CD4-positive, alpha-beta T cell treated with Interleukin-17A for 1 hour (primary cell): ENCODE measurements around the gene SLC22A24.
"Not testable (repeated sequence)": the region's sequence is repeated elsewhere in the genome, so short reads cannot be mapped to it uniquely, and the experiment has no call there.

ENCODE experiments used
- DNase-seq: peaks from one replicate; pipeline ENCODE4 v3.0.0-alpha.2; 2020

SLC22A24 gene, protein sequence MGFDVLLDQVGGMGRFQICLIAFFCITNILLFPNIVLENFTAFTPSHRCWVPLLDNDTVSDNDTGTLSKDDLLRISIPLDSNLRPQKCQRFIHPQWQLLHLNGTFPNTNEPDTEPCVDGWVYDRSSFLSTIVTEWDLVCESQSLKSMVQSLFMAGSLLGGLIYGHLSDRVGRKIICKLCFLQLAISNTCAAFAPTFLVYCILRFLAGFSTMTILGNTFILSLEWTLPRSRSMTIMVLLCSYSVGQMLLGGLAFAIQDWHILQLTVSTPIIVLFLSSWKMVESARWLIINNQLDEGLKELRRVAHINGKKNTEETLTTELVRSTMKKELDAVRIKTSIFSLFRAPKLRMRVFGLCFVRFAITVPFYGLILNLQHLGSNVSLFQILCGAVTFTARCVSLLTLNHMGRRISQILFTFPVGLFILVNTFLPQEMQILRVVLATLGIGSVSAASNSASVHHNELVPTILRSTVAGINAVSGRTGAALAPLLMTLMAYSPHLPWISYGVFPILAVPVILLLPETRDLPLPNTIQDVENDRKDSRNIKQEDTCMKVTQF

DNA sequence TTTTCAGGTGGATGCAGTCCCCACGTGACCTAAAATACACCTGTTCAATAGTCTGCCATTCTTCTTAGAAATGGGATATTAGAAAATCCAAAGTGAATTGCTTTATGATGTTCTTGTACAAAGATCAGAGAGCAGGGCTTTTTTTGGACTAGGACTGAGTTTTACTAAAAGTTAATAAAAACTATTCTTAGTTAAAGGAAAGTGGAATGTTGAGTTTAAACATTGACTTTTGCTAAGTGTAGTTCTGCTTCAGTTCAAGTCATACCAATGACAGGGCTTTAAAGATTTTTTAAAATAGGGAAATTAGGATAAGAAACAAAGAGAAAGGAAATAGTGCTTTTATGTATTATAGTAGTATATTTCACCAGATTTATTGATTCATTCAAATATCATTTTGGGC is at the start of gene SLC22A24:
SLC22A24 (minus strand) TSS at position 101 of the 400 bp plus-strand sequence. CDS start 442 bp downstream, outside the sequence.
- no peak for DNase-seq

DNA sequence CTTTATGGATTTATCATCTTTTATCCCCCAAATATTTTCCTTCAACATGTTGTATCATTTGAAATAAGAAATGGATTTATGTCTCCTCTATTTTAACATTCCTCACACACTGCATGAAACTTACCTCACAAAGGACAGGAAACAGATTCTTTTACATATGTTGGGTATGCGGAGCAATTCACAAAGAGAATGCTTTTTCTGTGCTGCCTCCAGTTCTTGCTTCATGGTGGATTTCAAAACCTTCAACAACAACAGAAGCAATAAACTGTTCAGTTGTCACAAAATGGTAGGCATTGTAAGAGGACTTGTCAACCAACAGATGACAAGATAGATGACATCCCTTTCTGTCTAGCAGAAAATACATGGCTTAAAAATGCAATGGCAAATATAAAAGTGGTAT is 36.5 kb upstream of the SLC22A24 start:
- DNase-seq = no peak

DNA sequence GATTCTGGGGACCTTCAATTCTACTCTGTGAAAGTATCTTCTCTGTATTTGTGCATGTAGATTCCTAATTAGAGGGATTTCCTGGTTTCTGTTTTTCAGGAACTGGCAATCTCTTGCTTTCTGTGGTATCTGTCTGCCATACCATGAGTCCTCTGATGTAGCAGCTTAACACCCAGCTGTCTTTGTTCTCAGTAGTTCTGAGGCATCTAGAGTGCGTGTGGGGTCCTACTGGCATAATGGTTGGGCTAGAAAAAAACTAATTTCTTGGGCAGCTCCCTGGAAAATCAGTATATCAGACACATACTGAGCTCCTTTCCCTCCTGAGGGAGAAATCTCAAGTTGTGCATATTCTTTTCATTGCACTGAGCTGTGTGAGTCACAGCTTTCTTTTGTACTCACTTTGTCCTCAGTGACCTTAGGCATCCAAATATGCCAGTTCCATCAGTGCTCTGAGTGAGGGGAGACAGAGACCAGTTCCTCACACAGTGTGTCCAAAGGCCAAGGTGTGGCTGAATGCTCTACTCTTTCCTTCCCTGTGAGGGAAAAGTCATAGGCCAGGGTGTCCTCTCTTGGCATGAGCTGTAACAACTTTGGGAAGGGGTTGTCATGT is 35.5 kb upstream of the SLC22A24 start:
- no peak for DNase-seq

- DNase-seq = no peak
Observed at GRCh38 chr11:63177872-63178271, 33.9 kb upstream of the SLC22A24 start.

GRCh38 chr11:63165706-63166310 is 21.8 kb upstream of the SLC22A24 start:
- no peak for DNase-seq

DNA sequence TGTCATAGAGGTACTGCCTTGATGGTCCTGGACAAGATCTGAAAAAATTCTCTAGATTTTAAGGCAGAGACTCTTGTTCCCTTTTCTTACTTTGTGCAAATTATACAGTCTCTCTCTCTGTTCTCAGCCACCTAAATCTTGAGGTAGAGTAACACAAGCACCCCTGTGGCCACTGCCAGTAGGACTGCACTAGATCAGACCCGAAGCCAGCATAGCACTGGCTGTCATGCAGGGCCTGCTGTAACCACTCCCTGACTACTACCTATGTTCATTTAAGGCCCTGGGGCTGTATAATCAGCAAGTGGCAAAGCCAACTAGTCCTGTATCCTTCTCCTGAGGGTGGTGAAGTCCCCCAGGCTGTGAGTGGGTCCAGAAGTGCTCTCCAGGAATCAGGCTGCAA is 11.8 kb upstream of the SLC22A24 start:
- DNase-seq = no peak

GRCh38 chr11:63146581-63146980 is 2.6 kb upstream of the SLC22A24 start:
- no peak for DNase-seq

- no peak for DNase-seq
Observed at GRCh38 chr11:63142459-63142858, 1.6 kb downstream of the SLC22A24 start.

DNA sequence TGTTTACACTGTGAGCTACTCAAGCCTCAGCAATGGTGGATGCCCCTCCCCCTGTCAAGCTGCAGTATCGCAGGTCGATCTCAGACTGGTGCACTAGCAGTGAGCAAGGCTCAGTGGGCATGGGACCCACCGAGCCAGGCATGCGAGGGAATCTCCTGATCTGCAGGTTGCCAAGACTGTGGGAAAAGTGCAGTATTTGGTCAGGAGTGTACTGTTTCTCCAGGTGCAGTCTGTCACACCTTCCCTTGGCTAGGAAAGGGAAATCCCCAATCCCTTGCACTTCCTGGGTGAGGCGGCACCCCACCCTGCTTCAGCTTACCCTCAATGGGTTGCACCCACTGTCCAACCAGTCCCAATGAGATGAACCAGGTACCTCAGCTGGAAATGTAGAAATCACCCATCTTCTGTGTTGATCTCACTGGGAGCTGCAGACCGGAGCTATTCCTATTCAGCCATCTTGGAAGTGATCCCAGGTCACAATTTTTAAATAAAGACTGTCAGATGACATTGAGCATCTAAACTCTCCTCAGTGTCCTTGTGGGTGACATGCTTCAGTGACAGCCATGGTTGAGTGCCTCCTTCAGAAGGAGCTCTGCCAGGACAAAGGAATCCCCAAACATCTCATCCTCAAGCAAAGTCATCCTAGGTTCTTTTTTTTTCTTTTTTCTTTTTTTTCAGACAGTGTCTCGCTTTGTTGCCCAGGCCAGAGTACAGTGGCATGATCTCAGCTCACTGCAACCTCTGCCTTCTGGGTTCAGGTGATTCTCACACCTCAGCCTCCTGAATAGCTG is 10.8 kb downstream of the SLC22A24 start:
- no peak for DNase-seq

DNA sequence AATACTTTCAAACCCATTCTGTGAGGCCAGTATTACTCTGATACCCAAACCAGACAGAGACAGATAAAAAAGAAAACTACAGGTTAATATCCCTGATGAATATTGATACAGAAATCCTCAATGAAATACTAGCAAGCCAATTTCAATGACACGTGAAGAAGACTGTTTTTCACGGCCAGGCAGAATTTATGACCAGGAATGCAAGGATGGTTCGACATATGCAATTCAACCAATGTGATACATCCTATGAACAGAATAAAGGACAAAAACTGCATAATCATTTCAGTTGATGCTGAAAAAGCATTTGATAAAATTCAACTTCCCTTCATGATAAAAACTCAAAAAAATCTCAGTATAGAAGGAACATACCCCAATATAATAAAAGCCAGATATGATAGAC is 44.5 kb downstream of the SLC22A24 start:
- DNase-seq = no peak

GRCh38 chr11:63080682-63081081 is 63.3 kb downstream of the SLC22A24 start:
- no peak for DNase-seq

GRCh38 chr11:63046203-63046602 is 97.8 kb downstream of the SLC22A24 start:
- DNase-seq = not testable (repeated sequence)

- no peak for DNase-seq
Observed at GRCh38 chr11:63042596-63042995, 101.4 kb downstream of the SLC22A24 start.

DNA sequence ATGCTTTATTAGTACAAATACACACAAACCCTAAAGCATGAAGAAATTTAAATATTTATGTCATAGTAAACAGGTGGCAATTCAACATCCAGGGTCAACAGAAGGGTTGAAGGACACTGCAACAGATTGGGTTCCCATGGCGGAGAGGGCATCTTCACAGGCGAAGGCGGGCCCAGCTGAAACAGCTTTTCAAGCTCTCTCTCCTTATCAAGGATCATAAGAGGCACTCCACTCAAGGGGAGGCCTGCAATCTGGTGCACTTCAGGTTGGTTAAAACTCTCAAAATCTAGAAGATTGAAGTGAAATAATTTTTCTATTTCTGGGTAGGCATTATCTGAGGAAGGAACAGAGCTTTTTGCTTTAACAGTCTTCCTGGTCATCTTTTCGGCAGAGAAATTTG is 111.6 kb downstream of the SLC22A24 start:
- no peak for DNase-seq
